A549 (cell line): ENCODE data around the gene ADAP1. TPM values are rescaled to one million over a fixed set of nuclear protein-coding genes. Genes with fewer than 3 reads are reported as not detected.

Source experiments
- ATAC-seq, 2 experiments: fragments of 200-7000 bp in 1 of 2; fragments of >200 bp in 1 of 2; cut with Nextera tagmentation in 1 of 2; cut with Tn5 transposase in 1 of 2; 3 replicates each; pipeline versions ENCODE4 v1.8.0 to v1.9.1; 2018 to 2020; ENCODE audit warnings: mild to moderate bottlenecking in 1 of 2, moderate library complexity in 1 of 2
- CTCF ChIA-PET: fragments of 300-600 bp; sonication (Branson Sonifier 250); formaldehyde crosslinking; extraction: SDS; loops from one replicate; lab custom pipeline; 2021; ENCODE audit warnings: antibody characterized with exemption, inconsistent platforms; lab: Yijun Ruan, JAX
- POLR2A ChIA-PET: fragments of 350-600 bp; formaldehyde crosslinking; extraction: SDS; loops from one replicate; lab custom pipeline; 2021; ENCODE audit warnings: antibody characterized with exemption, inconsistent platforms; lab: Yijun Ruan, JAX
- DNase-seq, 2 experiments: peaks; one replicate each; pipeline versions ENCODE4 v3.0.0 to v3.0.0-alpha.2; 2011 to 2016; ENCODE audit warnings: low read depth in 1 of 2, low spot score in 1 of 2
- FAIRE-seq: peaks from 2 replicates; lab custom pipeline; 2011; peaks lifted over from hg19 to GRCh38; lab: Jason Lieb, UNC
- H3K27ac ChIP-seq, 2 experiments: fragments of >200 bp; sonication (Bioruptor Twin); formaldehyde crosslinking; 3 replicates each; pipeline ENCODE4 v1.5.1; 2016 to 2017
- H3K4me1 ChIP-seq: fragments of >200 bp; sonication (Bioruptor Twin); formaldehyde crosslinking; 3 replicates; pipeline ENCODE4 v1.6.1; 2016
- H3K4me2 ChIP-seq: fragments of >200 bp; sonication (Bioruptor Twin); formaldehyde crosslinking; 3 replicates; pipeline ENCODE4 v1.6.1; 2016
- H3K4me3 ChIP-seq: fragments of >200 bp; sonication (Bioruptor Twin); formaldehyde crosslinking; 3 replicates; pipeline ENCODE4 v1.5.1; 2016
- H3K9me3 ChIP-seq: fragments of >200 bp; sonication (Bioruptor Twin); formaldehyde crosslinking; 3 replicates; pipeline ENCODE4 v1.6.1; 2016
- BCL3 ChIP-seq: fragments of >200 bp; sonication (Bioruptor Twin); formaldehyde crosslinking; IDR thresholded peaks from 3 replicates; pipeline ENCODE4 v1.6.1; 2016
- CEBPB ChIP-seq, 2 experiments: fragments of >200 bp in 1 of 2; sonication (Bioruptor Twin) in 1 of 2; formaldehyde crosslinking in 1 of 2; IDR thresholded peaks; 2 replicates each; pipeline ENCODE4 v1.6.1; 2012 to 2016
- CHD4 ChIP-seq: fragments of 200-600 bp; sonication (generic); IDR thresholded peaks from 2 replicates; pipeline ENCODE4 v1.6.1; 2016; ENCODE audit warnings: antibody characterized with exemption, mild to moderate bottlenecking, borderline replicate concordance
- EP300 ChIP-seq, 2 experiments: fragments of >200 bp; sonication (Bioruptor Twin); formaldehyde crosslinking; IDR thresholded peaks; 2 replicates in 1 of 2; 3 replicates in 1 of 2; pipeline ENCODE4 v1.6.1; 2016 to 2017
- FOSL2 ChIP-seq, 2 experiments: fragments of 450-650 bp in 1 of 2; fragments of >200 bp in 1 of 2; sonication (Bioruptor Twin) in 1 of 2; formaldehyde crosslinking; IDR thresholded peaks; 2 replicates each; pipeline versions ENCODE4 v1.5.0 to v1.6.1; 2016 to 2020; ENCODE audit warnings: mild to moderate bottlenecking in 1 of 2, moderate library complexity in 1 of 2
- GATA3 ChIP-seq: IDR thresholded peaks from 2 replicates; pipeline ENCODE4 v1.6.1; 2012; ENCODE audit warnings: borderline replicate concordance
- HES2 ChIP-seq: fragments of >200 bp; sonication (Bioruptor Twin); formaldehyde crosslinking; IDR thresholded peaks from 2 replicates; pipeline ENCODE4 v1.6.1; 2016
- HOXB13 ChIP-seq: fragments of 250-450 bp; sonication (Bioruptor Pico); IDR thresholded peaks from 2 replicates; pipeline ENCODE4 v1.5.0; 2020; ENCODE audit warnings: low read depth, mild to moderate bottlenecking, moderate library complexity
- KDM1A ChIP-seq: fragments of 200-600 bp; sonication (generic); IDR thresholded peaks from 2 replicates; pipeline ENCODE4 v1.6.1; 2016; ENCODE audit warnings: low read depth, mild to moderate bottlenecking
- MAX ChIP-seq: IDR thresholded peaks from 2 replicates; pipeline ENCODE4 v1.6.1; 2012
- MAZ ChIP-seq: fragments of 150-350 bp; IDR thresholded peaks from 2 replicates; pipeline ENCODE4 v1.6.1; 2014; ENCODE audit warnings: antibody characterized with exemption, low read depth, low read length, borderline replicate concordance
- MYC ChIP-seq: IDR thresholded peaks from 2 replicates; pipeline ENCODE4 v1.6.1; 2012; ENCODE audit warnings: mild to moderate bottlenecking, inconsistent platforms, low read length, improper control_type of control experiment, borderline replicate concordance
- RFX5 ChIP-seq: fragments of 450-650 bp; IDR thresholded peaks from 2 replicates; pipeline ENCODE4 v1.7.1; 2014; ENCODE audit warnings: antibody characterized with exemption, mild to moderate bottlenecking, moderate library complexity
- WGBS: methylation state at CpG from one replicate; pipeline ENCODE4 v1.1.6; 2017; ENCODE audit errors: missing lambda C conversion rate; 5-methylcytosine and 5-hydroxymethylcytosine counted together
- polyA plus RNA-seq, 4 experiments: library from polyadenylated mRNA; depleted of rRNA in 3 of 4; stranded (reverse); fragments of >200 nt; fragmentation: RNase III in 1 of 4; extraction: RNeasy Plus Mini Kit Qiagen cat#74134 plus additional on column Dnase treatment in 1 of 4; gene quantifications; 2 replicates in 3 of 4; 3 replicates in 1 of 4; pipeline ENCODE4 v1.2.3, GENCODE V29; 2011 to 2017

Gene ADAP1
- polyA plus RNA-seq, 2 of the 4 experiments (the other 2 are of a cell fraction) = 1.7 to 2.5 TPM

GRCh38 chr7:918118-918425 is 36.4 kb downstream of the ADAP1 start:
- no peak for ATAC-seq
- ChIA-PET POLR2A (no interaction called here), CTCF (interaction anchor here (1.0 to 2.5 kb wide), 2 partner anchors 10 to 193 kb away, joined by 6 to 12 read pairs; no protein-coding TSS in a partner anchor)
- H3K4me2 ChIP-seq = no peak overlapping the region
- no peak for FAIRE-seq
- TF ChIP-seq MAX = no peak
- no peak for TF ChIP-seq GATA3
- no peak for TF ChIP-seq CEBPB (IDR thresholded peaks at IDR 0.05)
- no peak for TF ChIP-seq KDM1A
- no peak for TF ChIP-seq CHD4
- TF ChIP-seq FOSL2 (IDR thresholded peaks at IDR 0.05) = no peak
- no peak for TF ChIP-seq FOSL2 (CRISPR knock-in tag; IDR thresholded peaks at IDR 0.05)
- TF ChIP-seq EP300 (IDR thresholded peaks at IDR 0.05) = no peak
- no peak for TF ChIP-seq BCL3
- H3K4me3 ChIP-seq = no peak overlapping the region
- no peak for DNase-seq
- no peak overlapping the region for H3K27ac ChIP-seq
- 79% methylated on average over 9 of the region's 9 CpGs for whole genome bisulfite sequencing
- peaks cover 17% of the 10 kb centered on the region for H3K4me1 ChIP-seq
- no peaks in the 10 kb centered on the region for H3K9me3 ChIP-seq

GRCh38 chr7:917255-918117 is 37.0 kb downstream of the ADAP1 start:
- no peak for TF ChIP-seq RFX5
- no peak for TF ChIP-seq HES2
- TF ChIP-seq MYC = no peak
- TF ChIP-seq MAZ = no peak
- TF ChIP-seq HOXB13 = no peak
- TF ChIP-seq, all 56 proteins: peak for 0
- H3K4me1 ChIP-seq = peaks cover 17% of the 10 kb centered on the region
- CTCF ChIA-PET = interaction anchor here (1.2 to 2.5 kb wide), 2 partner anchors 9 to 148 kb away, joined by 3 to 12 read pairs; no protein-coding TSS in a partner anchor
- no peak overlapping the region for H3K4me2 ChIP-seq
- 92% methylated on average over 25 of the region's 33 CpGs for WGBS
- ATAC-seq (no peak), DNase-seq (no peak), FAIRE-seq (no peak)
- no peak overlapping the region for H3K4me3 ChIP-seq
- POLR2A ChIA-PET = no interaction called here
- H3K27ac ChIP-seq = no peak overlapping the region
- no peaks in the 10 kb centered on the region for H3K9me3 ChIP-seq

GRCh38 chr7:916291-916941 is 38.1 kb downstream of the ADAP1 start:
- H3K9me3 ChIP-seq = no peaks in the 10 kb centered on the region
- WGBS = 64% methylated on average over 15 of the region's 17 CpGs
- H3K4me1 ChIP-seq = peaks cover 17% of the 10 kb centered on the region
- CTCF ChIA-PET = interaction anchor here (1.2 to 2.5 kb wide), 2 partner anchors 8 to 149 kb away, joined by 3 to 12 read pairs; no protein-coding TSS in a partner anchor
- TF ChIP-seq MAZ (no peak), FOSL2 (IDR thresholded peaks at IDR 0.05) (no peak), FOSL2 (CRISPR knock-in tag; IDR thresholded peaks at IDR 0.05) (no peak)
- H3K4me2 ChIP-seq = 0 out of 3 replicates have a peak overlapping the region, but pooled peaks have one; percentile 16
- DNase-seq = no peak
- POLR2A ChIA-PET = no interaction called here
- H3K27ac ChIP-seq = peak overlapping the region in 1 of 2 experiments; percentile 49; a peak in 2 of 6 replicates
- FAIRE-seq = no peak
- no peak for ATAC-seq
- no peak overlapping the region for H3K4me3 ChIP-seq
